ENCODE measurements around the gene C1QTNF5. TPM values are rescaled to one million over a fixed set of nuclear protein-coding genes. Genes with fewer than 3 reads are reported as not detected.

C1QTNF5 gene
- total RNA-seq, 1 experiment from 2014 or later: 3.0 TPM

- ChIA-PET POLR2A (interaction anchor here (0.9 to 1.0 kb wide), 2 partner anchors 10 to 39 kb away, joined by 3 read pairs; no protein-coding TSS in a partner anchor), CTCF (interaction anchor here (0.5 to 12.9 kb wide), 10 partner anchors 12 to 341 kb away, joined by 3 to 262 read pairs (median 62); partner anchors contain the start of genes C1QTNF5, MCAM and MFRP)
- DNase-seq (ENCODE audit: low spot score) (no peak), ATAC-seq (no peak)
- Mint-ChIP-seq H3K9me3 (no peaks in the 10 kb centered on the region), H3K27ac (no peak overlapping the region), H3K27me3 (ENCODE audit: low read depth) (peaks cover 20% of the 10 kb centered on the region), H3K36me3 (no peaks in the 10 kb centered on the region), H3K4me1 (peaks cover 69% of the 10 kb centered on the region), H3K4me3 (no peak overlapping the region)
- no peak for TF ChIP-seq ZNF425 (CRISPR knock-in tag; conservative IDR thresholded peaks at IDR 0.05)
- no peak for TF ChIP-seq CDX4 (CRISPR knock-in tag; IDR thresholded peaks at IDR 0.05; ENCODE audit: borderline replicate concordance)
- no peak for TF ChIP-seq IRF1 (CRISPR knock-in tag; IDR thresholded peaks at IDR 0.05)
- TF ChIP-seq MLX (CRISPR knock-in tag; IDR thresholded peaks at IDR 0.05): no peak
- TF ChIP-seq NFE2L1 (CRISPR knock-in tag; IDR thresholded peaks at IDR 0.05): no peak
- no peak for TF ChIP-seq ZBTB21 (CRISPR knock-in tag; IDR thresholded peaks at IDR 0.05; ENCODE audit: borderline replicate concordance)
- TF ChIP-seq ZNF532 (CRISPR knock-in tag; IDR thresholded peaks at IDR 0.05; ENCODE audit: borderline replicate concordance): no peak
- TF ChIP-seq OVOL2 (CRISPR knock-in tag; IDR thresholded peaks at IDR 0.05; ENCODE audit: borderline replicate concordance): no peak
- no peak for TF ChIP-seq ZNF416 (CRISPR knock-in tag; IDR thresholded peaks at IDR 0.05)
- no peak for TF ChIP-seq PRRX2 (CRISPR knock-in tag; IDR thresholded peaks at IDR 0.05)
- TF ChIP-seq FOXP4 (CRISPR knock-in tag; IDR thresholded peaks at IDR 0.05): no peak
- TF ChIP-seq HMGXB4 (CRISPR knock-in tag; IDR thresholded peaks at IDR 0.05): no peak
- no peak for TF ChIP-seq MAX (CRISPR knock-in tag; IDR thresholded peaks at IDR 0.05)
- no peak for TF ChIP-seq CREM (CRISPR knock-in tag; IDR thresholded peaks at IDR 0.05)
Observed at GRCh38 chr11:119377112-119377901, 36.6 kb upstream of the C1QTNF5 start.

All from WTC11 (cell line).